Neural cell (in vitro differentiated cells): ENCODE measurements around the gene PTPRB. TPM values are rescaled to one million over a fixed set of nuclear protein-coding genes. Genes with fewer than 3 reads are reported as not detected.

Experiments
- H2AFZ ChIP-seq: fragments of 200-600, 300-800 bp; sonication (generic), shearing (Covaris generic); 2 replicates; pipeline ENCODE4 v1.6.0; 2014; ENCODE audit warnings: low read depth, mild to moderate bottlenecking, antibody characterized with exemption, low read length, moderate library complexity
- H3F3A ChIP-seq: fragments of 200-600 bp; shearing (Covaris generic); 2 replicates; pipeline ENCODE4 v1.6.1; 2016; ENCODE audit warnings: mild to moderate bottlenecking, moderate library complexity, mixed read lengths, antibody characterized with exemption, low read length; ENCODE audit not compliant: insufficient read depth, poor library complexity, severe bottlenecking
- H3K27ac ChIP-seq: fragments of 200-600, 300-800 bp; sonication (generic), shearing (Covaris generic); 2 replicates; pipeline ENCODE4 v1.5.1; 2014; ENCODE audit warnings: mild to moderate bottlenecking, low read length, moderate library complexity
- H3K27me3 ChIP-seq: fragments of 300-800, 200-600 bp; sonication (generic), shearing (Covaris generic); 2 replicates; pipeline ENCODE4 v1.6.0; 2014; ENCODE audit warnings: mild to moderate bottlenecking, low read depth, low read length, moderate library complexity; ENCODE audit not compliant: insufficient read depth
- H3K36me3 ChIP-seq: fragments of 300-800, 200-600 bp; sonication (generic), shearing (Covaris generic); 2 replicates; pipeline ENCODE4 v1.5.1; 2014; ENCODE audit warnings: mild to moderate bottlenecking, antibody characterized with exemption, low read length, moderate library complexity; ENCODE audit not compliant: insufficient read depth
- H3K4me2 ChIP-seq: fragments of 300-800, 200-600 bp; sonication (generic), shearing (Covaris generic); 2 replicates; pipeline ENCODE4 v1.6.0; 2014; ENCODE audit warnings: mild to moderate bottlenecking, low read length
- H3K4me3 ChIP-seq: fragments of 300-800, 200-600 bp; sonication (generic), shearing (Covaris generic); 2 replicates; pipeline ENCODE4 v1.5.1; 2014; ENCODE audit warnings: mild to moderate bottlenecking, low read length, moderate library complexity
- H3K79me2 ChIP-seq: fragments of 200-600 bp; shearing (Covaris generic); replicated peaks from 2 replicates; pipeline ENCODE4 v1.6.0; 2014; ENCODE audit warnings: mild to moderate bottlenecking, low read length, moderate library complexity; ENCODE audit not compliant: insufficient read depth
- H3K9ac ChIP-seq: fragments of 300-800, 200-600 bp; sonication (generic), shearing (Covaris generic); 2 replicates; pipeline ENCODE4 v1.6.1; 2016; ENCODE audit warnings: mild to moderate bottlenecking, low read length, mixed read lengths
- H3K9me2 ChIP-seq: fragments of 200-600 bp; shearing (Covaris generic); 2 replicates; pipeline ENCODE4 v1.6.1; 2016; ENCODE audit warnings: mild to moderate bottlenecking, low read length, mixed read lengths; ENCODE audit not compliant: insufficient read depth
- H3K9me3 ChIP-seq: fragments of 200-600, 300-800 bp; sonication (generic), shearing (Covaris generic); 2 replicates; pipeline ENCODE4 v1.6.1; 2016; ENCODE audit warnings: mild to moderate bottlenecking, mixed run types, low read length, moderate library complexity, mixed read lengths
- H4K20me1 ChIP-seq: fragments of 200-600 bp; shearing (Covaris generic); 2 replicates; pipeline ENCODE4 v1.6.1; 2016; ENCODE audit warnings: mild to moderate bottlenecking, mixed run types; ENCODE audit not compliant: insufficient read depth
- EP300 ChIP-seq: fragments of 450-650 bp; conservative IDR thresholded peaks from 2 replicates; pipeline ENCODE4 v1.6.1; 2014; ENCODE audit warnings: antibody characterized with exemption, mild to moderate bottlenecking, moderate library complexity; ENCODE audit not compliant: poor library complexity, severe bottlenecking
- EZH2 ChIP-seq: fragments of 200-600, 300-800 bp; shearing (Covaris generic), sonication (generic); IDR thresholded peaks from 2 replicates; pipeline ENCODE4 v1.6.1; 2014; ENCODE audit warnings: antibody characterized with exemption, low read length, borderline replicate concordance, mild to moderate bottlenecking; ENCODE audit not compliant: insufficient read depth, poor library complexity, severe bottlenecking
- MXI1 ChIP-seq: fragments of 450-650 bp; conservative IDR thresholded peaks from 2 replicates; pipeline ENCODE4 v1.6.1; 2014; ENCODE audit warnings: antibody characterized with exemption, mild to moderate bottlenecking; ENCODE audit not compliant: poor library complexity, severe bottlenecking
- POLR2AphosphoS5 ChIP-seq: IDR thresholded peaks from 2 replicates; pipeline ENCODE4 v1.6.1; 2012
- RAD21 ChIP-seq: fragments of 450-650 bp; conservative IDR thresholded peaks from 2 replicates; pipeline ENCODE4 v1.6.1; 2014; ENCODE audit warnings: antibody characterized with exemption, mild to moderate bottlenecking, moderate library complexity
- SMC3 ChIP-seq: fragments of 450-650 bp; conservative IDR thresholded peaks from 2 replicates; pipeline ENCODE4 v1.6.1; 2014; ENCODE audit warnings: antibody characterized with exemption, mild to moderate bottlenecking, moderate library complexity; ENCODE audit not compliant: poor library complexity
- TAF1 ChIP-seq: IDR thresholded peaks from 2 replicates; pipeline ENCODE4 v1.6.1; 2012; ENCODE audit warnings: low read depth
- polyA plus RNA-seq: library from polyadenylated mRNA; depleted of rRNA; stranded (reverse); fragments of >200 nt; gene quantifications from 2 replicates; pipeline ENCODE4 v1.2.3, GENCODE V29; 2014
- TF ChIP-seq, protein P1 (sequence below): fragments of 450-650 bp; IDR thresholded peaks from 2 replicates; pipeline ENCODE4 v1.5.1; 2014; ENCODE audit warnings: antibody characterized with exemption, mild to moderate bottlenecking, moderate library complexity; ENCODE audit not compliant: poor library complexity, severe bottlenecking
- TF ChIP-seq, protein P2 (sequence below): IDR thresholded peaks from 2 replicates; pipeline ENCODE4 v1.6.1; 2012; ENCODE audit warnings: borderline replicate concordance

PTPRB gene
- polyA plus RNA-seq, 1 donor from 2014 or later: 0.26 TPM

DNA sequence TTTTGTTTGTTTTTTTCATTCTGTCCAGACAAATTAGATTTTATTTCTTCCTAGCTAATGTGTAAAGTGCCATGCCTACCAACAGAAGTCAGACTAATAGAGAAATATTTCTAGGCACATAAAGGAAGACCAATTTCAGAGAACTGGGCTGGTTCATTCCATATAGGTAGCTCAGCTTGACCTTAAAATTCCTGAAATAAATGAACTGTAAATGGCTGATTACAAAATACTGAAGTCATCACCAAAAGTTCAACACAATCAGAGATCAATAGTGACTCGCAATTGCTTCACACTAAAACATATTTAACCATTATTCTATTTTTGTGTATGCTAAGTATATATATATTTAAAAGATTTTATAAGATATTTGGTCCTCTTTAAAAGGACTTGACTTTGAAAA is 34.2 kb downstream of the PTPRB start:
- Histone ChIP-seq H3K27me3 (no peaks in the 10 kb centered on the region), H3K27ac (no peak overlapping the region), H2AFZ (no peak overlapping the region), H3K9ac (no peak overlapping the region), H3K4me3 (no peak overlapping the region), H3K36me3 (no peaks in the 10 kb centered on the region), H3F3A (no peaks in the 10 kb centered on the region), H4K20me1 (no peaks in the 10 kb centered on the region), H3K79me2 (no peaks in the 10 kb centered on the region), H3K9me3 (no peaks in the 10 kb centered on the region), H3K4me2 (no peak overlapping the region), H3K9me2 (no peaks in the 10 kb centered on the region)
- TF ChIP-seq MXI1 (no peak), EP300 (no peak), RAD21 (no peak)
- TF ChIP-seq, protein P1, sequence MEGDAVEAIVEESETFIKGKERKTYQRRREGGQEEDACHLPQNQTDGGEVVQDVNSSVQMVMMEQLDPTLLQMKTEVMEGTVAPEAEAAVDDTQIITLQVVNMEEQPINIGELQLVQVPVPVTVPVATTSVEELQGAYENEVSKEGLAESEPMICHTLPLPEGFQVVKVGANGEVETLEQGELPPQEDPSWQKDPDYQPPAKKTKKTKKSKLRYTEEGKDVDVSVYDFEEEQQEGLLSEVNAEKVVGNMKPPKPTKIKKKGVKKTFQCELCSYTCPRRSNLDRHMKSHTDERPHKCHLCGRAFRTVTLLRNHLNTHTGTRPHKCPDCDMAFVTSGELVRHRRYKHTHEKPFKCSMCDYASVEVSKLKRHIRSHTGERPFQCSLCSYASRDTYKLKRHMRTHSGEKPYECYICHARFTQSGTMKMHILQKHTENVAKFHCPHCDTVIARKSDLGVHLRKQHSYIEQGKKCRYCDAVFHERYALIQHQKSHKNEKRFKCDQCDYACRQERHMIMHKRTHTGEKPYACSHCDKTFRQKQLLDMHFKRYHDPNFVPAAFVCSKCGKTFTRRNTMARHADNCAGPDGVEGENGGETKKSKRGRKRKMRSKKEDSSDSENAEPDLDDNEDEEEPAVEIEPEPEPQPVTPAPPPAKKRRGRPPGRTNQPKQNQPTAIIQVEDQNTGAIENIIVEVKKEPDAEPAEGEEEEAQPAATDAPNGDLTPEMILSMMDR: no peak

DNA sequence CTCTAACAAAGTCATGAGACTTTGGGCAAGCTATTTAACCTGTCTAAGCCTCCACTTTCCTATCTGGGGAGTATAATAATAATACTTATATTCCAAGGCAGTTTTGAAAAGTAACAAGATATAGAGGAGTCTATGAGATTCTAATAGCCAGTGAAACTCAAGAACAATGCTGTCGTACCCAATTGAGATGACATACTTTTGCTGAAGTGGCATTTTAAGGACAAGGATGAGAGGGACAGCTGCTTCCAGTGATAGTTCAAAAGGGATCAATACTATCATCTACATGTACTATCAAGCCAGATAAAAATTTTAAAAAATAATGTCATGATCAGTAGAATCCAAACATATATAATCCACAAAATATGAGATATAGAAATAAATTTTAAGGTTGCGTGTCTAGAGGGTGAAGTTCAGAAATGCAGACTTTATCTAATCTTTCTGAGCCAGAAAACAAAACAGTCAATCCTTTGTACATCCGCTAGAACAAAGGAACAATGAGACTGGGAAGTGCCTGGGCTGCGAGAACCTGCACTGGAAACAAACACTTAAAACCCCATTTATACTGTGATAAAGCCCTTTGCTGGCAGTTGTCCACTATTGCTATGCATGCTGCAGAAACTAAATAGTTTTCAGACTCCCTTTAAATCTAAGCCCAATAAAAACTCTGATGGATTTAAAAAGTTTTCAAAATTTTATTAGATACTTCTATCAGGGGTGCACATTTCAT is 38.6 kb downstream of the PTPRB start:
- Histone ChIP-seq H3F3A (no peaks in the 10 kb centered on the region), H3K9ac (no peak overlapping the region), H3K4me3 (no peak overlapping the region), H3K4me2 (no peak overlapping the region), H4K20me1 (no peaks in the 10 kb centered on the region), H3K36me3 (no peaks in the 10 kb centered on the region), H3K79me2 (no peaks in the 10 kb centered on the region), H3K9me3 (no peaks in the 10 kb centered on the region), H2AFZ (no peak overlapping the region), H3K27ac (no peak overlapping the region), H3K9me2 (no peaks in the 10 kb centered on the region), H3K27me3 (no peaks in the 10 kb centered on the region)
- TF ChIP-seq RAD21 (no peak), POLR2AphosphoS5 (no peak), EZH2 (no peak), EP300 (no peak), MXI1 (no peak), SMC3 (no peak), TAF1 (no peak)
- TF ChIP-seq, protein P1: no peak
- TF ChIP-seq, protein P2, sequence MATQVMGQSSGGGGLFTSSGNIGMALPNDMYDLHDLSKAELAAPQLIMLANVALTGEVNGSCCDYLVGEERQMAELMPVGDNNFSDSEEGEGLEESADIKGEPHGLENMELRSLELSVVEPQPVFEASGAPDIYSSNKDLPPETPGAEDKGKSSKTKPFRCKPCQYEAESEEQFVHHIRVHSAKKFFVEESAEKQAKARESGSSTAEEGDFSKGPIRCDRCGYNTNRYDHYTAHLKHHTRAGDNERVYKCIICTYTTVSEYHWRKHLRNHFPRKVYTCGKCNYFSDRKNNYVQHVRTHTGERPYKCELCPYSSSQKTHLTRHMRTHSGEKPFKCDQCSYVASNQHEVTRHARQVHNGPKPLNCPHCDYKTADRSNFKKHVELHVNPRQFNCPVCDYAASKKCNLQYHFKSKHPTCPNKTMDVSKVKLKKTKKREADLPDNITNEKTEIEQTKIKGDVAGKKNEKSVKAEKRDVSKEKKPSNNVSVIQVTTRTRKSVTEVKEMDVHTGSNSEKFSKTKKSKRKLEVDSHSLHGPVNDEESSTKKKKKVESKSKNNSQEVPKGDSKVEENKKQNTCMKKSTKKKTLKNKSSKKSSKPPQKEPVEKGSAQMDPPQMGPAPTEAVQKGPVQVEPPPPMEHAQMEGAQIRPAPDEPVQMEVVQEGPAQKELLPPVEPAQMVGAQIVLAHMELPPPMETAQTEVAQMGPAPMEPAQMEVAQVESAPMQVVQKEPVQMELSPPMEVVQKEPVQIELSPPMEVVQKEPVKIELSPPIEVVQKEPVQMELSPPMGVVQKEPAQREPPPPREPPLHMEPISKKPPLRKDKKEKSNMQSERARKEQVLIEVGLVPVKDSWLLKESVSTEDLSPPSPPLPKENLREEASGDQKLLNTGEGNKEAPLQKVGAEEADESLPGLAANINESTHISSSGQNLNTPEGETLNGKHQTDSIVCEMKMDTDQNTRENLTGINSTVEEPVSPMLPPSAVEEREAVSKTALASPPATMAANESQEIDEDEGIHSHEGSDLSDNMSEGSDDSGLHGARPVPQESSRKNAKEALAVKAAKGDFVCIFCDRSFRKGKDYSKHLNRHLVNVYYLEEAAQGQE: no peak
